Mucosa of descending colon (tissue), 3 donors: ENCODE measurements around the gene FAM180A. TPM values are rescaled to one million over a fixed set of nuclear protein-coding genes. Genes with fewer than 3 reads are reported as not detected.

Source experiments
- ATAC-seq: fragments of 200-7000 bp; cut with Tn5 transposase; one replicate; pipeline ENCODE4 v1.9.1; 2020; ENCODE audit warnings: mild to moderate bottlenecking, moderate library complexity
- DNase-seq, 3 donors: peaks; one replicate each; pipeline ENCODE4 v3.0.0-alpha.2; 2020
- H3K36me3 ChIP-seq: fragments of 200-600 bp; one replicate; pipeline ENCODE4 v1.8.0; 2021; ENCODE audit warnings: low read depth, mild to moderate bottlenecking
- H3K4me1 ChIP-seq: fragments of 200-600 bp; one replicate; pipeline ENCODE4 v1.8.0; 2021; ENCODE audit warnings: low read depth, mild to moderate bottlenecking
- H3K4me3 ChIP-seq: fragments of 200-600 bp; one replicate; pipeline ENCODE4 v1.8.0; 2021; ENCODE audit warnings: mild to moderate bottlenecking
- H3K9me3 ChIP-seq: fragments of 200-600 bp; one replicate; pipeline ENCODE4 v1.8.0; 2021; ENCODE audit warnings: mild to moderate bottlenecking
- intact Hi-C, 2 donors: fragments of 100-400 bp; cut with DNase I in 1 of 2; cut with micrococcal nuclease in 1 of 2; formaldehyde crosslinking; loops; one replicate each; pipeline versions ENCODE4 v1.11.0 to v1.11.1; 2022; cut with DNase I, micrococcal nuclease
- total RNA-seq, 3 donors: library from RNA; stranded (reverse); fragmentation: NEBNext Ultra II Directional in 2 of 3; extraction: Animal tissue kit (Norgen Biotek cat#: 25700) in 2 of 3; gene quantifications; one replicate each; pipeline versions ENCODE4 v1.2.1 to v1.2.4, GENCODE V29; 2021 to 2023
- TF ChIP-seq, protein P1 (sequence below): fragments of 200-600 bp; IDR thresholded peaks from one replicate; pipeline ENCODE4 v1.8.0; 2022; ENCODE audit warnings: antibody characterized with exemption, mild to moderate bottlenecking
- donor health status: DM: no; HTN: no; CAD: no; lungs with moderate emphysema.
- donor health status: DM: no; HTN: no; CAD: no.
- donor health status: DM: no; HTN: yes; CAD: no.

Gene FAM180A
- total RNA-seq, 3 donors from 2014 or later = 0.26 to 3.5 (median 1.3) TPM

DNA sequence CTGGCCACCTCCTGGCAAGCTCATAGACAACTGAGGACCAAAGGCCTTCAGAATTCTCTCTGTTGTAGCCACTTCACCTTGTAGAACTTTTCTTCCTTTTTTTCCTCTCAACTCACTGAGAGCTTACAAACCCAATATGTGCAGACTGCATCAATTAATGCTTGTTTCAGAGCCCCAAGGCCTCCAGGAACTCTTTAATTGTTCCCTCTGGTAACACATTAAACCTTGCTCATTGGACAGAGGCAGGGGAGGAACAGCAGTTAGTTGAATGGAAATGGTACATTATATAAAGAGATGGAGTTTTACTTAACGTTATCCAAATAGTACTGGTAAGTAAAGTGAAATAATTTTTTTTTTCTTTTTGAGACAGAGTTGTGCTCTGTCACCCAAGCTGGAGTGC, 61.1 kb downstream of the FAM180A start:
- Histone ChIP-seq H3K4me3 (no peak overlapping the region), H3K9me3 (no peaks in the 10 kb centered on the region), H3K36me3 (no peaks in the 10 kb centered on the region), H3K4me1 (no peaks in the 10 kb centered on the region)
- no peak for DNase-seq
- intact Hi-C loops = no loop called here
- no peak for ATAC-seq
- TF ChIP-seq, protein P1, sequence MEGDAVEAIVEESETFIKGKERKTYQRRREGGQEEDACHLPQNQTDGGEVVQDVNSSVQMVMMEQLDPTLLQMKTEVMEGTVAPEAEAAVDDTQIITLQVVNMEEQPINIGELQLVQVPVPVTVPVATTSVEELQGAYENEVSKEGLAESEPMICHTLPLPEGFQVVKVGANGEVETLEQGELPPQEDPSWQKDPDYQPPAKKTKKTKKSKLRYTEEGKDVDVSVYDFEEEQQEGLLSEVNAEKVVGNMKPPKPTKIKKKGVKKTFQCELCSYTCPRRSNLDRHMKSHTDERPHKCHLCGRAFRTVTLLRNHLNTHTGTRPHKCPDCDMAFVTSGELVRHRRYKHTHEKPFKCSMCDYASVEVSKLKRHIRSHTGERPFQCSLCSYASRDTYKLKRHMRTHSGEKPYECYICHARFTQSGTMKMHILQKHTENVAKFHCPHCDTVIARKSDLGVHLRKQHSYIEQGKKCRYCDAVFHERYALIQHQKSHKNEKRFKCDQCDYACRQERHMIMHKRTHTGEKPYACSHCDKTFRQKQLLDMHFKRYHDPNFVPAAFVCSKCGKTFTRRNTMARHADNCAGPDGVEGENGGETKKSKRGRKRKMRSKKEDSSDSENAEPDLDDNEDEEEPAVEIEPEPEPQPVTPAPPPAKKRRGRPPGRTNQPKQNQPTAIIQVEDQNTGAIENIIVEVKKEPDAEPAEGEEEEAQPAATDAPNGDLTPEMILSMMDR = no peak

DNA sequence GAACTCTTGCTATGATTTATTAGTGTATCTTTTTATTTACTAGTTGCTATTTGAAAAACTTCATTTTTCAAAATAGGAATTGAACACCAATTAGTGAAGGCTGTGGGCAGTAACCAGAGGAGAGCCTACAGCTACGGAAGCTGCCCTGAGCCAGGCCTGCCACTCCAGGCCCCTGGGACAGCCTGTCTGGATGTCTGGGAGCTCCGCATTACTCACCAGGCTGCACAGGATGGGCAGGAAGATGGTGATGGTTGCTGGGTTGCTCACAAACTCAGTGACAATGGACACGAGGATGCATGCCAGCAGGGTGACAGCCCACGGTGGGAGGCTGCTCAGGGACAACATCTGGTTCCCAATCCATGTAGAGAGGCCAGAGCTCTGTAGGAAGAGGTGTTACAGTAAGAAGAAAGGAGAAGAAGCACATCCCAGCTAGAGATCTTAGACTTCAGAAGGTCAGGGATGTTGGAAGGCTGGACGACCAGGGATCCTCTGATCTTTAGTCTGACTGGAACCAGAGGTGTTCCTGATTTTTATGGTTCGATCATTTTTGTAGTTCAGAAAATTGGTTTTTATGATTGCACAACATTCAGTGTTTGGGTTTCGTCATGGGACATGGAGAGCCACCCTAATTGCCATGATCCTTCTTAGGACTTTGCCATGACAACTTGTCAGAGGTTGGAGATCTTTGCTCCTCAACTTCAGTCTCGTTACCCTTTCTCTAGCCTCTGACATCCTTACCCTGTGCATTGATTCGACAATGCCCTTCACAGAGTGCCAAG, 63.1 kb downstream of the FAM180A start:
- H3K4me3 ChIP-seq = no peak overlapping the region
- DNase-seq (no peak), ATAC-seq (no peak)
- no peaks in the 10 kb centered on the region for H3K4me1 ChIP-seq
- no peaks in the 10 kb centered on the region for H3K36me3 ChIP-seq
- no peaks in the 10 kb centered on the region for H3K9me3 ChIP-seq
- TF ChIP-seq, protein P1 = no peak
- intact Hi-C loops = no loop called here

DNA sequence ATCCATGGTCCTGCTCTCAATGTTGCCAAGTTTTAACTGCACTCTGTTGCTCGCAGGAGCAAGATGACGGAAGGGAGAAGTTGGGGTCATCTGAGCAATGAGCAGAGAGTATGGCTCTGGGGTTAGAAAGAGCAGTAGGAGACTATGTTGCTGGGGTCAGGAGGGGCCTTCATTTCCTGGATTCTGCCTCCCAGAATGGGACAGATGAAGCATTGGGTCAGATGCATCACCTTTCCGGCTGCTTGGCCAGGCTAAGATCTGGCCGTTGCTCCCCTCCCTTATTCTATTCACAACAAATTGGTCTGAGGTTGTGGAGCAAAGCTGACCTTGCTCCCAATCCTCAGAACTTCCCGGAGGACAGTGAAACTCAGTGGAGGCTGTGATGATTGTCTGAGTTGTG, 63.9 kb downstream of the FAM180A start:
- Histone ChIP-seq H3K4me1 (no peaks in the 10 kb centered on the region), H3K9me3 (no peaks in the 10 kb centered on the region), H3K36me3 (no peaks in the 10 kb centered on the region), H3K4me3 (no peak overlapping the region)
- intact Hi-C loops = no loop called here
- no peak for DNase-seq
- TF ChIP-seq, protein P1 = no peak
- ATAC-seq = no peak

DNA sequence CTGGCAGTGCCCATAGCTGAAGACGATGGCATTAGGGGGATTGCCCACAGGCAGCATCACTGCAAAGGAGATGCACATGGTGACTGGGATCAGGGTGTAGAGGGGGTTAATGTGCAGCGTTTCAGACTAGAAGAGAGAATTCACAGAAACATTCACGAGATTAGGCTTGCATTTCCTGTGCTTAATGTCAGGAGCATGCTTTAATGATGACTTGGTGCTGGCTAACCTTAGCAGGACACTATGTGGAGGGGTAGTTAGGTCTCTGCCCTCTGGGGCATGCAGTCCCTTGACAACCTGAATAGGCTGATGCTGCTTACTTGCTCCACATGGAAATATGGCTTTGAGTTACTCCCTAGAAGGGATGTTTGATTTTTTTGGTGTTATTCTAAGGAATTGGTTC, 64.5 kb downstream of the FAM180A start:
- ATAC-seq (no peak), DNase-seq (no peak)
- no peaks in the 10 kb centered on the region for H3K36me3 ChIP-seq
- TF ChIP-seq, protein P1 = no peak
- H3K4me3 ChIP-seq = no peak overlapping the region
- H3K9me3 ChIP-seq = no peaks in the 10 kb centered on the region
- no peaks in the 10 kb centered on the region for H3K4me1 ChIP-seq
- intact Hi-C loops = no loop called here

DNA sequence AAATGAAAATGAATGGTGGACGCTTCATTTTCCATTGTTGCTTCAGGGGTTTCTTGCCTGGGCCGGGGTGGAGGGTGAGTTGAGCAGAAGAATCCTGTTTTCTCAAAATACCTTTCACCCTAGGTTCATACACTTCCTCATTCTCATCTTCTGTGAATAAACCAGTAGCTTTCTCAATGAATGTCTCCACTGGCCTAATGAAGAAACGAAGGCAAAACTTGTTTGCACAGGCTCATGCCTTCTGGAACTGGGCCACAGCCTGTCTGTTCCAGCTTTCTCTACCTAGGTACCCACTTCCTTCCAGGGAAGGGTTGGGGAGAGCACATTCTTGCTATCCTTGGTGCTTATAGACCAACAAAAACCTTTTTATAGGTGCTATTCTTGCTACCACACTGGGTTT, 65.0 kb downstream of the FAM180A start:
- intact Hi-C loops = no loop called here
- no peak for DNase-seq
- no peak for ATAC-seq
- H3K4me1 ChIP-seq = no peaks in the 10 kb centered on the region
- TF ChIP-seq, protein P1 = no peak
- no peaks in the 10 kb centered on the region for H3K9me3 ChIP-seq
- no peak overlapping the region for H3K4me3 ChIP-seq
- H3K36me3 ChIP-seq = no peaks in the 10 kb centered on the region
